Measurements from ENCODE around the gene VTCN1.
A peak's percentile ranks its signal among the peaks of the same experiment; 100 is the strongest.

Gene VTCN1

GRCh38 chr1:117150316-117150715 is 60.4 kb downstream of the VTCN1 start:
- no peak overlapping the region for H3K4me3 ChIP-seq (ENCODE audit: low read depth, low read length)
- no peak for DNase-seq
- no peaks in the 10 kb centered on the region for H3K27me3 ChIP-seq (ENCODE audit: insufficient read depth, low read depth, severe bottlenecking)
- no peak for TF ChIP-seq CTCF (IDR thresholded peaks at IDR 0.05; ENCODE audit: low read depth, low read length)
- no peak overlapping the region for H3K27ac ChIP-seq
- H3K36me3 ChIP-seq: no peaks in the 10 kb centered on the region
- no peaks in the 10 kb centered on the region for H3K9me3 ChIP-seq (ENCODE audit: severe bottlenecking)

GRCh38 chr1:117147856-117148588 is 62.7 kb downstream of the VTCN1 start:
- no peak for TF ChIP-seq CTCF (IDR thresholded peaks at IDR 0.05; ENCODE audit: low read depth, low read length)
- Histone ChIP-seq H3K27me3 (ENCODE audit: insufficient read depth, low read depth, severe bottlenecking) (no peaks in the 10 kb centered on the region), H3K27ac (no peak overlapping the region), H3K9me3 (ENCODE audit: severe bottlenecking) (no peaks in the 10 kb centered on the region), H3K4me3 (ENCODE audit: low read depth, low read length) (no peak overlapping the region), H3K36me3 (no peaks in the 10 kb centered on the region)
- no peak for DNase-seq

- DNase-seq: no peak
- no peak overlapping the region for H3K4me3 ChIP-seq (ENCODE audit: low read depth, low read length)
- no peaks in the 10 kb centered on the region for H3K9me3 ChIP-seq (ENCODE audit: severe bottlenecking)
- no peak overlapping the region for H3K27ac ChIP-seq
- TF ChIP-seq CTCF (IDR thresholded peaks at IDR 0.05; ENCODE audit: low read depth, low read length): no peak
- no peaks in the 10 kb centered on the region for H3K36me3 ChIP-seq
- H3K27me3 ChIP-seq (ENCODE audit: insufficient read depth, low read depth, severe bottlenecking): no peaks in the 10 kb centered on the region
These were observed 63.3 kb downstream of the VTCN1 start for GRCh38 chr1:117147341-117147831.

GRCh38 chr1:117146575-117147340 is 64.0 kb downstream of the VTCN1 start:
- no peak overlapping the region for H3K27ac ChIP-seq

GRCh38 chr1:117146072-117146471 is 64.7 kb downstream of the VTCN1 start:
- TF ChIP-seq CTCF (IDR thresholded peaks at IDR 0.05; ENCODE audit: low read depth, low read length): no peak
- no peaks in the 10 kb centered on the region for H3K36me3 ChIP-seq
- no peak overlapping the region for H3K4me3 ChIP-seq (ENCODE audit: low read depth, low read length)
- no peaks in the 10 kb centered on the region for H3K9me3 ChIP-seq (ENCODE audit: severe bottlenecking)
- no peak overlapping the region for H3K27ac ChIP-seq
- DNase-seq: no peak
- no peaks in the 10 kb centered on the region for H3K27me3 ChIP-seq (ENCODE audit: insufficient read depth, low read depth, severe bottlenecking)

More at GRCh38 chr1:117146575-117147340, 64.0 kb downstream of the VTCN1 start:
- H3K9me3 ChIP-seq (ENCODE audit: severe bottlenecking): no peaks in the 10 kb centered on the region
- H3K4me3 ChIP-seq (ENCODE audit: low read depth, low read length): no peak overlapping the region
- TF ChIP-seq CTCF (IDR thresholded peaks at IDR 0.05; ENCODE audit: low read depth, low read length): no peak
- H3K27me3 ChIP-seq (ENCODE audit: insufficient read depth, low read depth, severe bottlenecking): no peaks in the 10 kb centered on the region
- DNase-seq: peak; percentile 25
- H3K36me3 ChIP-seq: no peaks in the 10 kb centered on the region

Data from WERI-Rb-1 (cell line).